ENCODE results near the gene PARP14.

DNA sequence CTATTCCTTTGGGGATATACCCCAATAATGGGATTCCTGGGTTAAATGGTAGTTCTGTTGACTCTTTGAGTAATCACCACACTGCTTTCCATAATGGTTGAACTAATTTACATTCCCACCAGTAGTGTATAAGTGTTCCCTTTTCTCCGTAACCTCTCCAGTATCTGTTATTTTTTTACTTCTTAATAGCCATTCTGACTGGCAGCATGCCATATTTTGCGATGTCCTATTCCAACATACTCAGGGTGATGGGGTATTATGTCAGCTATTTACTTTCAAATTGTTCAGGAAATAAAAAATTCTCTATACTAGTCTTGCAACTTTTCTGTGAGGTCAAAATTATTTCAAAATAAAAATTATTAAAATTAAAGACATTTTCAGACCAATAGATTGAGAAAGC lies 9.1 kb upstream of the PARP14 start:
- no peak for TF ChIP-seq TAF1 (IDR thresholded peaks at IDR 0.05; ENCODE audit: borderline replicate concordance, insufficient read depth, low read length)
- no peak for TF ChIP-seq REST (IDR thresholded peaks at IDR 0.05; ENCODE audit: insufficient read depth in 1 of 2, low read depth in 2 of 2, low read length in 2 of 2)
